CD4-positive, alpha-beta T cell (primary cell): Measurements from ENCODE around the gene CHPF2. TPM values are rescaled to one million over a fixed set of nuclear protein-coding genes. Genes with fewer than 3 reads are reported as not detected.

ENCODE experiments used
- ATAC-seq: fragments of 200-7000 bp; cut with Tn5 transposase; one replicate; pipeline ENCODE4 v1.10.0; 2022; ENCODE audit warnings: mild to moderate bottlenecking; ENCODE audit not compliant: poor library complexity
- CTCF ChIA-PET: fragments of 350-600 bp; sonication (Branson Sonifier 250); formaldehyde crosslinking; loops from one replicate; lab custom pipeline; 2021; ENCODE audit warnings: antibody characterized with exemption, inconsistent platforms; lab: Charles Lee
- POLR2A ChIA-PET: fragments of 350-600 bp; sonication (Branson Sonifier 250); formaldehyde crosslinking; loops from one replicate; lab custom pipeline; 2021; ENCODE audit warnings: antibody characterized with exemption, inconsistent platforms; lab: Charles Lee
- DNase-seq, 14 experiments: peaks; one replicate each; pipeline ENCODE4 v3.0.0-alpha.2; 2013 to 2020; ENCODE audit warnings: mixed read lengths in 2 of 14
- H3K27ac ChIP-seq, 2 donors: one replicate each; pipeline versions ENCODE4 v1.5.1 to v1.7.0; 2013; ENCODE audit warnings: low read length in 2 of 2, low read depth in 1 of 2, mild to moderate bottlenecking in 1 of 2
- H3K27me3 ChIP-seq, 2 experiments: 1 replicate in 1 of 2; 2 replicates in 1 of 2; pipeline versions ENCODE4 v1.6.1 to v1.7.0; 2013; ENCODE audit warnings: low read length in 2 of 2, control low read depth in 1 of 2, mild to moderate bottlenecking in 1 of 2, moderate library complexity in 1 of 2; ENCODE audit not compliant: insufficient read depth in 2 of 2, control insufficient read depth in 1 of 2
- H3K36me3 ChIP-seq: one replicate; pipeline ENCODE4 v1.6.1; 2013; ENCODE audit warnings: low read length, control low read depth; ENCODE audit not compliant: insufficient read depth
- H3K4me1 ChIP-seq: one replicate; pipeline ENCODE4 v1.6.1; 2013; ENCODE audit warnings: low read length, control low read depth; ENCODE audit not compliant: insufficient read depth
- H3K4me3 ChIP-seq: one replicate; pipeline ENCODE4 v1.5.1; 2013; ENCODE audit warnings: mild to moderate bottlenecking, low read length, moderate library complexity
- H3K9me3 ChIP-seq, 2 experiments: 1 replicate in 1 of 2; 2 replicates in 1 of 2; pipeline versions ENCODE4 v1.6.1 to v1.7.0; 2013; ENCODE audit warnings: low read length in 2 of 2, mild to moderate bottlenecking in 2 of 2, control low read depth in 1 of 2, moderate library complexity in 1 of 2; ENCODE audit not compliant: control insufficient read depth in 1 of 2, insufficient read depth in 1 of 2
- H3K27ac Mint-ChIP-seq: one replicate; pipeline ENCODE4 v1.8.0; 2020; ENCODE audit warnings: mixed read lengths
- H3K27me3 Mint-ChIP-seq: one replicate; pipeline ENCODE4 v1.8.0; 2021; ENCODE audit warnings: mixed read lengths
- H3K36me3 Mint-ChIP-seq: one replicate; pipeline ENCODE4 v1.8.0; 2021; ENCODE audit warnings: low read depth, mixed read lengths
- H3K4me1 Mint-ChIP-seq: one replicate; pipeline ENCODE4 v1.8.0; 2021; ENCODE audit warnings: low read depth, mixed read lengths
- H3K4me3 Mint-ChIP-seq: one replicate; pipeline ENCODE4 v1.8.0; 2020; ENCODE audit warnings: mild to moderate bottlenecking, mixed read lengths
- H3K9me3 Mint-ChIP-seq: one replicate; pipeline ENCODE4 v1.8.0; 2020; ENCODE audit warnings: mixed read lengths
- CTCF ChIP-seq: fragments of 200-600 bp; IDR thresholded peaks from one replicate; pipeline ENCODE4 v1.8.0; 2022; ENCODE audit warnings: antibody characterized with exemption, mild to moderate bottlenecking
- intact Hi-C, 2 experiments: fragments of 100-400 bp; cut with DNase I in 1 of 2; cut with micrococcal nuclease in 1 of 2; formaldehyde crosslinking; loops; one replicate each; pipeline versions ENCODE4 v1.15.1 to v1.9.0; 2023 to 2025; cut with DNase I, micrococcal nuclease
- total RNA-seq, 174 experiments: library from RNA in 2 of 174; stranded (reverse) in 2 of 174; gene quantifications; one replicate each; pipeline ENCODE4 v1.2.3 and lab custom pipeline; 2021 to 2026

CHPF2 gene
- total RNA-seq, 2 experiments from 2014 or later = 29.6 to 30.5 TPM

DNA sequence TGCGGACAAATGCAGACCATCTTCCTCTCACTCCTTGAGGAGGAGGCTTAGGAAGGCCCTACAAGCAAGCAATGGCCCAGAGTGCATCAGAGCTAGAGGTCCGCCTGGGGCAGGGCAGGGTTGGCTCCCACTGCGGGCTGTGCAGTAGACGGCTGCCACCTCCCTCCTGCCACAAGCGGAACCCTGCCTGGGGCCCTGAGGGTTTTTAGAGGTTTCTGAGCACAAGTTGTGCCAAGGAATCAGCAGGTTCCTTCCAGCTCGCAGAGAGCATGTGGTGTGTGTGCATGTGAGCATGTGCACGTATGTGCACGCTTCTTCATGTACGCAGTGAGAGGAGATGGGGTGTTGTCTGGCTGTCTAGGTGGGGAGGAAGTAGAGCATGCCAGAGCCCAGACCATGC, 42.1 kb downstream of the CHPF2 start:
- no peaks in the 10 kb centered on the region for H3K36me3 Mint-ChIP-seq
- H3K4me3 Mint-ChIP-seq = peak overlapping the region; percentile 86

GRCh38 chr7:151274936-151275812, 42.9 kb downstream of the CHPF2 start:
- ChIA-PET CTCF (no interaction called here), POLR2A (no interaction called here)
- intact Hi-C loops = no loop called here
- Mint-ChIP-seq H3K4me1 (peaks cover 49% of the 10 kb centered on the region), H3K27me3 (peaks cover 8% of the 10 kb centered on the region), H3K4me3 (peak overlapping the region; percentile 86), H3K36me3 (no peaks in the 10 kb centered on the region), H3K27ac (peak overlapping the region; percentile 44), H3K9me3 (no peaks in the 10 kb centered on the region)
- DNase-seq (no peak), ATAC-seq (no peak)
- Histone ChIP-seq H3K27me3 (no peaks in the 10 kb centered on the region), H3K4me1 (peaks cover 45% of the 10 kb centered on the region), H3K9me3 (no peaks in the 10 kb centered on the region), H3K36me3 (no peaks in the 10 kb centered on the region), H3K4me3 (no peak overlapping the region), H3K27ac (no peak overlapping the region)
- TF ChIP-seq CTCF = no peak

More for the DNA sequence above, 42.1 kb downstream of the CHPF2 start:
- Mint-ChIP-seq H3K27ac (peak overlapping the region; percentile 44), H3K4me1 (peaks cover 49% of the 10 kb centered on the region), H3K9me3 (no peaks in the 10 kb centered on the region), H3K27me3 (peaks cover 3% of the 10 kb centered on the region)
- no peaks in the 10 kb centered on the region for H3K9me3 ChIP-seq
- H3K27ac ChIP-seq = no peak overlapping the region
- CTCF ChIA-PET = no interaction called here
- no peak for TF ChIP-seq CTCF
- no peaks in the 10 kb centered on the region for H3K27me3 ChIP-seq
- intact Hi-C loops = no loop called here
- no peak for DNase-seq
- no peak overlapping the region for H3K4me3 ChIP-seq
- no peak for ATAC-seq
- H3K36me3 ChIP-seq = no peaks in the 10 kb centered on the region
- POLR2A ChIA-PET = no interaction called here
- H3K4me1 ChIP-seq = peaks cover 45% of the 10 kb centered on the region

DNA sequence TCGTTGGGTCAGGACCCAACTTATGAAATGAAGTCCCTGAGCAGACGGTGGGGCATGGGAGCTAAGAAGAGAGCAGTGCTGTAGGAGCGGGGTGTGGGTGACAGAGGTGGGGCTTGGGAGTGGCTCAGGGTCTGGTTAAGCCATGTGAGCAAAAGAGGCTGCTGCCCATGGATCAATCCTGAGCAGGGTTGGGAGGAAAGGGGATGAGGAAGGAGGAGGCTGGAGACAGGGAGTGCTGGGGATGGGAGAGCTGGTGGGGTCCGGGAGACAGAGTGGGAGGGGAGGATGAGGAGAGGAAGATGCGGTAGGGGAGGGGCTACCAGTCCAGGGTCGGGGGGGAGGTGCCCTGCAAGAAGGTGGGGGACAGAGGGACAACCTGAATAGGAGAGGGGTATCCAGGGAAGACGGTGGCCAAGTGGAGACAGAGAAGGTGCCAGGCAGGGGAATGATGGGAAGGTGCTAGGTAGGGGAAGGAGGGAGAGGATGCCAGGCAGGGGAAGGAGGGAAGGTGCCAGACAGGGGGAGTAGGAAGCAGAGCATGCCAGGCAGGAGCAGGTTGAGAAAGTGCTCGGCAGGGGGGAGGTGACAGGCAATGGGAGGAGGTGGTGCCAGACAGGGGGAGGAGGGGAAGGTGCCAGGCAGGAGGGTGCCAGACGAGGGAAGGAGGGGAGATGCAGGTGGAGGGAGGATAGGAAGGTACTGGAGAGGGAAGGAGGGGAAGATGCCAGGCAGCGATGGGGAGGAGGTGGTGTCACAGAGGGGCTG, 43.7 kb downstream of the CHPF2 start:
- peak overlapping the region; percentile 58 for H3K4me3 ChIP-seq

More for the DNA sequence above, 43.7 kb downstream of the CHPF2 start:
- Mint-ChIP-seq H3K36me3 (no peaks in the 10 kb centered on the region), H3K27me3 (peaks cover 16% of the 10 kb centered on the region), H3K9me3 (no peaks in the 10 kb centered on the region), H3K4me1 (peaks cover 49% of the 10 kb centered on the region), H3K4me3 (peak overlapping the region; percentile 65), H3K27ac (no peak overlapping the region)
- Histone ChIP-seq H3K4me1 (peaks cover 45% of the 10 kb centered on the region), H3K27me3 (no peaks in the 10 kb centered on the region), H3K27ac (no peak overlapping the region), H3K9me3 (no peaks in the 10 kb centered on the region), H3K36me3 (no peaks in the 10 kb centered on the region)
- no peak for ATAC-seq
- no peak for TF ChIP-seq CTCF
- ChIA-PET POLR2A (no interaction called here), CTCF (no interaction called here)
- peak in 4 of 14 experiments; percentile 13 to 46 (median 24) for DNase-seq
- intact Hi-C loops = no loop called here
